Activated naive CD4-positive, alpha-beta T cell treated with anti-CD3 and anti-CD28 coated beads, Interleukin-2, amount 50 U/mL, for 24 hours (primary cell): ENCODE results near the gene HAO1.

ENCODE experiments used
- H3K27ac Mint-ChIP-seq: one replicate; pipeline ENCODE4 v1.8.0; 2021; ENCODE audit warnings: mild to moderate bottlenecking, mixed read lengths
- H3K27me3 Mint-ChIP-seq: one replicate; pipeline ENCODE4 v1.8.0; 2021; ENCODE audit warnings: mixed read lengths
- H3K36me3 Mint-ChIP-seq: one replicate; pipeline ENCODE4 v1.8.0; 2021; ENCODE audit warnings: mixed read lengths
- H3K4me1 Mint-ChIP-seq: one replicate; pipeline ENCODE4 v1.8.0; 2021; ENCODE audit warnings: mixed read lengths
- H3K4me3 Mint-ChIP-seq: one replicate; pipeline ENCODE4 v1.8.0; 2021; ENCODE audit warnings: mild to moderate bottlenecking, mixed read lengths
- H3K9me3 Mint-ChIP-seq: one replicate; pipeline ENCODE4 v1.8.0; 2021; ENCODE audit warnings: mixed read lengths

The HAO1 gene

GRCh38 chr20:7943891-7944290, 3.6 kb upstream of the HAO1 start:
- Mint-ChIP-seq H3K27ac (no peak overlapping the region), H3K4me1 (no peaks in the 10 kb centered on the region), H3K9me3 (peaks cover 6% of the 10 kb centered on the region), H3K27me3 (peaks cover 12% of the 10 kb centered on the region), H3K4me3 (no peak overlapping the region), H3K36me3 (no peaks in the 10 kb centered on the region)

GRCh38 chr20:7939663-7940062, 595 bp downstream of the HAO1 start:
- no peak overlapping the region for H3K27ac Mint-ChIP-seq

GRCh38 chr20:7938058-7938457, 2.2 kb downstream of the HAO1 start:
- Mint-ChIP-seq H3K27ac (no peak overlapping the region), H3K4me3 (no peak overlapping the region), H3K27me3 (peaks cover 18% of the 10 kb centered on the region), H3K4me1 (no peaks in the 10 kb centered on the region), H3K9me3 (no peaks in the 10 kb centered on the region), H3K36me3 (no peaks in the 10 kb centered on the region)

More at GRCh38 chr20:7939663-7940062, 595 bp downstream of the HAO1 start:
- Mint-ChIP-seq H3K36me3 (no peaks in the 10 kb centered on the region), H3K4me3 (no peak overlapping the region), H3K9me3 (no peaks in the 10 kb centered on the region), H3K4me1 (no peaks in the 10 kb centered on the region), H3K27me3 (peaks cover 15% of the 10 kb centered on the region)

DNA sequence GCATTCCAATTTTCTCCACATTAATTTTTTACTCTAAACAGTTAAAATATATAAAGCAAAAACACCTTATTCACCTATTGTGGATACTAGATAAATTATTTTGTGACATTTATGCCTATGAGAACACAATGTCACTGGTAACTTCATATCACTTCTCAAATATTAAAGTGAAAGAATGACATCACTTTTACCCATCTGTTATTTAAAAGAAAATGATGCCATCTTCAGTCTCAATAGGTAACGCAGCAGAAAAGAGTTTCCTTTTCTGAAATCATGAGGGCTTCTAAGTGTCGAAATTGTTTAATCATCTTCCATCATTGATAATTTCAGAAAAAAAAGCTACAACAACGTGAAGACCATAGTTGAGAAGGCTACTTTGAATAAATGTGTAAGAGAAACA, 2.9 kb downstream of the HAO1 start:
- Mint-ChIP-seq H3K36me3 (no peaks in the 10 kb centered on the region), H3K9me3 (no peaks in the 10 kb centered on the region), H3K27me3 (peaks cover 18% of the 10 kb centered on the region), H3K4me1 (no peaks in the 10 kb centered on the region), H3K27ac (no peak overlapping the region), H3K4me3 (no peak overlapping the region)

DNA sequence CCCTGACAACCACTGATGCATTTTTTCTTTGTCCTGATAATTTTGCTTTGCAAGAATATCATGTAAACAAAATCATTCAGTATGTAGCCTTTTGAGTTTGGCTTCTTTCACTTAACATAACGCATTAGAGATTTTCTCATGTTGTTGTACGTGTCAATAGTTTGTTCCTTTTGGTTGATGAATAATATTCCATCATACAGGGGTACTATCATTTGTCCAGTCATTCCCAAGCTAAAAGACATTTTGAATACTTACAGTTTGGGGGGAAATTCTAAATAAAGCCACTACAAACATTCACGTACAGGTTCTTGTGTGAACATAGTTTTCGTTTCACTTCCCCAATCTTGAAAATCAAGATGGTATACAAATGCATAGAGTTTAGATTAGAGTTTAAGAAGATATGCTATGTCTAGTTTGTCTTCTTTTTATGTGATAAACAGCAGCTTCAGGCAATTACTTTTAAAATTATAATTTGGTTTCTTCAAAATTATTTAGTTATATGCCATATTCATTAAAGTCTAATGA, 5.2 kb downstream of the HAO1 start:
- no peaks in the 10 kb centered on the region for H3K36me3 Mint-ChIP-seq
- H3K9me3 Mint-ChIP-seq: no peaks in the 10 kb centered on the region
- peaks cover 17% of the 10 kb centered on the region for H3K27me3 Mint-ChIP-seq
- no peak overlapping the region for H3K27ac Mint-ChIP-seq
- no peaks in the 10 kb centered on the region for H3K4me1 Mint-ChIP-seq
- H3K4me3 Mint-ChIP-seq: no peak overlapping the region

GRCh38 chr20:7933346-7933745, 6.9 kb downstream of the HAO1 start:
- H3K4me3 Mint-ChIP-seq: no peak overlapping the region
- peaks cover 13% of the 10 kb centered on the region for H3K27me3 Mint-ChIP-seq
- no peak overlapping the region for H3K27ac Mint-ChIP-seq
- no peaks in the 10 kb centered on the region for H3K9me3 Mint-ChIP-seq
- H3K36me3 Mint-ChIP-seq: no peaks in the 10 kb centered on the region
- H3K4me1 Mint-ChIP-seq: no peaks in the 10 kb centered on the region

GRCh38 chr20:7930343-7930742, 9.9 kb downstream of the HAO1 start:
- Mint-ChIP-seq H3K9me3 (no peaks in the 10 kb centered on the region), H3K27ac (no peak overlapping the region), H3K4me1 (no peaks in the 10 kb centered on the region), H3K4me3 (no peak overlapping the region), H3K27me3 (peaks cover 9% of the 10 kb centered on the region), H3K36me3 (no peaks in the 10 kb centered on the region)

DNA sequence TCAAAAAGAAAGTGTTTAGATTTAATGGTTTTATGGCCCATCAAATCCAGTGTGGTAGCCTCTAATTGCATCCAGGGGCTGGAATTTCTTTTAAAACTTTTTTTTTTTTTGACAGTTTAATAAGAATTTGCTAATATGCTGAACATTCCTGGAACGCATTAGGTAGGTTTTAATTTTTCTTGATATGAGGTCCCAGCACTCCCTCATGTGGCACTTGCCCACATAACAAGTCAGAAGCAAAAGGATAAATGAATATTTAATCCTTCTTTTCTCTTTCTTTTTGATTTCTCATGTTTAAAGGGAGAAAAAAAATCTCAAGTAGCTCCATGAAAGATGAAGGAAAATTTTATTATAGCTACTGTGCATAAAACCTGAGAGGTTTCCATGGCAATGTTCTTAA, 13.5 kb downstream of the HAO1 start:
- H3K9me3 Mint-ChIP-seq: no peaks in the 10 kb centered on the region
- H3K4me1 Mint-ChIP-seq: no peaks in the 10 kb centered on the region
- peaks cover 3% of the 10 kb centered on the region for H3K27me3 Mint-ChIP-seq

DNA sequence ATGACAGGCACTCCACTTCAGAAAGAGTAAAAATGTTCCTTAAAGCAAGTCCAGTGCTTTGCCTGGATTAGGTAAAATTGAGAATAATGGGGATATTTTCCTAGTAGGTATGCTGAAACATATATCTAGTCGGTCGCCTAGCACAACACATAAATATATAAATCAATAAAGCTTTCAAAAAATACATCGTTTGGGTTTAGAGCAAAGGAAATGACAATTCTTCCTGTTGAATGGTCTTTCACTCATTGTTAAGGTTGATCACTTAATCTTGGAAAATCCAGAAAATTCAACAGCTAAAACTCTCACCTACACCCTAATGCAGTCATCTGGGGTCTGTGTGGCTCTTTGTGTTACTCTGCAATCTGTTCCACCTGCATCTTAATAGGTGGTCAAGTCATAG, 13.9 kb downstream of the HAO1 start:
- Mint-ChIP-seq H3K27me3 (peaks cover 2% of the 10 kb centered on the region), H3K36me3 (no peaks in the 10 kb centered on the region), H3K4me3 (no peak overlapping the region), H3K9me3 (no peaks in the 10 kb centered on the region), H3K4me1 (no peaks in the 10 kb centered on the region), H3K27ac (no peak overlapping the region)

More for the DNA sequence above, 13.5 kb downstream of the HAO1 start:
- Mint-ChIP-seq H3K36me3 (no peaks in the 10 kb centered on the region), H3K27ac (no peak overlapping the region), H3K4me3 (no peak overlapping the region)

GRCh38 chr20:7924692-7925091, 15.6 kb downstream of the HAO1 start:
- H3K36me3 Mint-ChIP-seq: no peaks in the 10 kb centered on the region
- H3K27me3 Mint-ChIP-seq: no peaks in the 10 kb centered on the region
- no peaks in the 10 kb centered on the region for H3K4me1 Mint-ChIP-seq
- H3K4me3 Mint-ChIP-seq: no peak overlapping the region
- H3K9me3 Mint-ChIP-seq: no peaks in the 10 kb centered on the region
- no peak overlapping the region for H3K27ac Mint-ChIP-seq

- Mint-ChIP-seq H3K36me3 (no peaks in the 10 kb centered on the region), H3K4me3 (no peak overlapping the region), H3K9me3 (no peaks in the 10 kb centered on the region), H3K27me3 (peaks cover 4% of the 10 kb centered on the region), H3K27ac (no peak overlapping the region), H3K4me1 (no peaks in the 10 kb centered on the region)
Measured at GRCh38 chr20:7916648-7917047, 23.6 kb downstream of the HAO1 start.

DNA sequence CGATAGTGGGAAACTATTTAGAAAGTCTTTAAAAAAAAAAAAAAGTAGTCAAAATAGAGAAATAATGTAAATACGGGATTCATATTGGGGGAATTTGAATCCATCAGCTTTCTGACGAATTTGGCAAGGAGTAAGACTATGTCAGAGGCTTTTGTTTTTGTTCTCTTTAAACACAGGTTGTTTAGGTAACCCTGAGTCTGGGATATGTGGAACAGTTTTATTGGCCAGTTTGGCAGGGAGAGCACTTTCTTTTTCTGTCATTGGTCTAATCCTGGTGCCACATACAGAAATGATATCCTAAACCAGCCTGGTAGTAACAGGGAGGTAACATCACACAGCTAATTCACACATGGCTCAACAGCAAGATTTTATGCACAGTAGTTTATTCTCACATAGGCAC, 27.7 kb downstream of the HAO1 start:
- Mint-ChIP-seq H3K36me3 (no peaks in the 10 kb centered on the region), H3K4me1 (no peaks in the 10 kb centered on the region), H3K27me3 (peaks cover 2% of the 10 kb centered on the region), H3K27ac (no peak overlapping the region), H3K4me3 (no peak overlapping the region), H3K9me3 (no peaks in the 10 kb centered on the region)

DNA sequence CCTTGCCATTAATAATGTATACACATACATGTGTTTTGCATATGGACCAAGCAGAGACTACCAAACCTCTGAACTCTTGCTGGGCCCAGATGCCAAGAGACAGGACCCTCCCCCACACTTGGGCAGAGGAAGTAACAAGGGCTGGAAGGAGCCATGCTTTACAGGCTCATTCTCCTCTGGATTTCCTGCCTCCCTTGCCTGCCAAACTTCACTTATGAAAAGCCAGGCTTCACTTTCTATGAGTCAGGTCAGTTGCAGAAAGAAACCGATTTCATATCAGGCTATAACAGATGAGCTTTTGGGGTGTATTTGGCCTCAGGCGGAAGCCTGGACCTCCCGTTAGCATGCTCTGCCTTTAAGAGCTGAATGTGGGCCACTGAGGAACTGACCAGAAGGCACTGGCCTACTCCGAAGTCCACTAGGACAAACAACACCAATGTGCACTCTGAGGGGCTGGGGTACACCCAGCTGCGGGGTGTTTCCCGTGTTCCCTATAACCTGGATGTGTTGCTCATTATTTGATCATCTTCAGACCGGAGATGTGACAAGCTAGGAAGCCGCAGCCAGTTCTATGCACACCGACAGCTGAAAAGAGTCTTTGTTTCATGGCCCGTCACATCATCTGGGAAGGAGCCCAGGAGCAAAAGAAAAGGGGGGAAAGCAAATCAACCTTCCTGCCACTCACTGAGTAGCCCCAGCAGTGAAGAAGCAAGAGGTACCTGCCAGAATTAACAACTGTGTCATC, 28.5 kb downstream of the HAO1 start:
- no peak overlapping the region for H3K27ac Mint-ChIP-seq
- H3K27me3 Mint-ChIP-seq: peaks cover 3% of the 10 kb centered on the region
- no peaks in the 10 kb centered on the region for H3K9me3 Mint-ChIP-seq
- H3K4me1 Mint-ChIP-seq: no peaks in the 10 kb centered on the region
- H3K36me3 Mint-ChIP-seq: no peaks in the 10 kb centered on the region
- H3K4me3 Mint-ChIP-seq: no peak overlapping the region

- Mint-ChIP-seq H3K4me1 (no peaks in the 10 kb centered on the region), H3K4me3 (no peak overlapping the region), H3K27me3 (peaks cover 3% of the 10 kb centered on the region), H3K36me3 (no peaks in the 10 kb centered on the region), H3K27ac (no peak overlapping the region), H3K9me3 (no peaks in the 10 kb centered on the region)
Measured at GRCh38 chr20:7908905-7909304, 31.4 kb downstream of the HAO1 start.

DNA sequence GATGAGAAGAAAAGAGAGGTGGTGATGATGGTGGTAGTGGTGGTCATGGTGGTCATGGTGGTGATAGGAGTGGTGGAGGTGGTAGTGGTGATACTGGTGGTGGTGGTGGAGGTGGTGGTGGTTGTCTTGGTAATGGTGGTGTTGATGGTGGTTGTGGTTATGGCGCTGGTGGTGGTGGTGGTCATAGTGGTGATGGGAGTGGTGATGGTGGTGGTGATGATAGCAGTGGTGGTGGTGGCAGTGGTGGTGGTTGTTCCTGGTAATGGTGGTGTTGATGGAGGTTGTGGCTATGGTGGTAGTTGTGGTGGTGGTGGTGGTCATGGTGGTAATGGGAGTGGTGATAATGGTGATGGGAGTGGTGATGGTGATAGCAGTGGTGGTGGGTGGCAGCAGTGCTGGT, 36.8 kb downstream of the HAO1 start:
- Mint-ChIP-seq H3K27ac (no peak overlapping the region), H3K36me3 (no peaks in the 10 kb centered on the region), H3K27me3 (peaks cover 5% of the 10 kb centered on the region)

DNA sequence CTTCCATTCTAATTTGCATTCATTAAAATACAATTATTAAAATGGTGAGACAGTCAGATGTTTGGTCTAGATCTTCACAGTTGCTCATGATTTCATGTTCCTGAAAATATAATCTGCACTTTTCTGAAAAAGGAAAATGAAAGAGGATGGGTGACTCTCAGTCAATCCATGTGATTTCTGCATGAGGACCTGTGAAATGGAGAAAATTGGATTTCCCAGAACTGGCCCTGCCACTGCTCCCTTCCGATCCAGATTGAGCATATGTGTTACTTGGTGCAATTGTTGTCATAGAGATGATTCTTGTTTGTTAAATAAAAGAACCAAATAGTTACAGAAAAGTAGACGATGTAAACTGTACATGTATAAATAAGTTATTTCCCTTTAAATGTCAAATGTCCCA, 37.4 kb downstream of the HAO1 start:
- Mint-ChIP-seq H3K36me3 (no peaks in the 10 kb centered on the region), H3K4me3 (no peak overlapping the region), H3K27me3 (peaks cover 8% of the 10 kb centered on the region), H3K9me3 (peaks cover 6% of the 10 kb centered on the region), H3K27ac (no peak overlapping the region), H3K4me1 (no peaks in the 10 kb centered on the region)

More for the DNA sequence above, 36.8 kb downstream of the HAO1 start:
- Mint-ChIP-seq H3K4me1 (no peaks in the 10 kb centered on the region), H3K4me3 (no peak overlapping the region), H3K9me3 (peaks cover 6% of the 10 kb centered on the region)
